ENCODE measurements around the gene XRCC3. TPM values are rescaled to one million over a fixed set of nuclear protein-coding genes. Genes with fewer than 3 reads are reported as not detected.

XRCC3 gene
- total and polyA plus RNA-seq, 2 experiments from 2014 or later = 20.4 to 72.9 TPM

DNA sequence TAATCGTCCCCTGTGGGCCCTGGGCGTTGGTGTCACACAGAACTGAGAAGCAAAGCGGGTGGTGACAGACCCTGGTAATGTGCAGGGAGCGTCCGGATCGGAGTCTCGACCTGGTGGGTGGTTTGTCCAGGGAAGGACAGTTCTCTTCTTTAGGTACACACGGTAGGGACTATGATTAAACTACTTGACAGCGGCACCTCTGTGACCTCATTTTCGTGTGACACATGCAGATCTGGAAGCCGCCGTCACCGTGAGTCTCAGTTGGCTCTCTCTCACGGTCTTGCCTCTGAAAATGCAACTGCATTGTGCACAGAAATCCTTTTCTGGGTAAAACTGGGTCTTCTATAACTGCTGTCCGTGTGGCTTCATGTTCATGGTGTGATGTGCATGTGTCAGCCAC is 32.1 kb downstream of the XRCC3 start:
- TF ChIP-seq CREB1 (CRISPR knock-in tag; IDR thresholded peaks at IDR 0.05; ENCODE audit: low read depth) (no peak), ZNF114 (CRISPR knock-in tag; IDR thresholded peaks at IDR 0.05) (no peak), JUNB (IDR thresholded peaks at IDR 0.05; ENCODE audit: unreplicated experiment) (no peak), STAT1 (IDR thresholded peaks at IDR 0.05; ENCODE audit: unreplicated experiment) (no peak), EZH2 (IDR thresholded peaks at IDR 0.05; ENCODE audit: low read depth, unreplicated experiment) (no peak), ZNF331 (CRISPR knock-in tag; IDR thresholded peaks at IDR 0.05; ENCODE audit: low read depth) (no peak), POLR2AphosphoS5 (IDR thresholded peaks at IDR 0.05; ENCODE audit: low read depth) (no peak), EZH2phosphoT487 (IDR thresholded peaks at IDR 0.05; ENCODE audit: unreplicated experiment) (no peak), REST (IDR thresholded peaks at IDR 0.05; ENCODE audit: unreplicated experiment) (no peak)
- TF ChIP-seq, protein P1, sequence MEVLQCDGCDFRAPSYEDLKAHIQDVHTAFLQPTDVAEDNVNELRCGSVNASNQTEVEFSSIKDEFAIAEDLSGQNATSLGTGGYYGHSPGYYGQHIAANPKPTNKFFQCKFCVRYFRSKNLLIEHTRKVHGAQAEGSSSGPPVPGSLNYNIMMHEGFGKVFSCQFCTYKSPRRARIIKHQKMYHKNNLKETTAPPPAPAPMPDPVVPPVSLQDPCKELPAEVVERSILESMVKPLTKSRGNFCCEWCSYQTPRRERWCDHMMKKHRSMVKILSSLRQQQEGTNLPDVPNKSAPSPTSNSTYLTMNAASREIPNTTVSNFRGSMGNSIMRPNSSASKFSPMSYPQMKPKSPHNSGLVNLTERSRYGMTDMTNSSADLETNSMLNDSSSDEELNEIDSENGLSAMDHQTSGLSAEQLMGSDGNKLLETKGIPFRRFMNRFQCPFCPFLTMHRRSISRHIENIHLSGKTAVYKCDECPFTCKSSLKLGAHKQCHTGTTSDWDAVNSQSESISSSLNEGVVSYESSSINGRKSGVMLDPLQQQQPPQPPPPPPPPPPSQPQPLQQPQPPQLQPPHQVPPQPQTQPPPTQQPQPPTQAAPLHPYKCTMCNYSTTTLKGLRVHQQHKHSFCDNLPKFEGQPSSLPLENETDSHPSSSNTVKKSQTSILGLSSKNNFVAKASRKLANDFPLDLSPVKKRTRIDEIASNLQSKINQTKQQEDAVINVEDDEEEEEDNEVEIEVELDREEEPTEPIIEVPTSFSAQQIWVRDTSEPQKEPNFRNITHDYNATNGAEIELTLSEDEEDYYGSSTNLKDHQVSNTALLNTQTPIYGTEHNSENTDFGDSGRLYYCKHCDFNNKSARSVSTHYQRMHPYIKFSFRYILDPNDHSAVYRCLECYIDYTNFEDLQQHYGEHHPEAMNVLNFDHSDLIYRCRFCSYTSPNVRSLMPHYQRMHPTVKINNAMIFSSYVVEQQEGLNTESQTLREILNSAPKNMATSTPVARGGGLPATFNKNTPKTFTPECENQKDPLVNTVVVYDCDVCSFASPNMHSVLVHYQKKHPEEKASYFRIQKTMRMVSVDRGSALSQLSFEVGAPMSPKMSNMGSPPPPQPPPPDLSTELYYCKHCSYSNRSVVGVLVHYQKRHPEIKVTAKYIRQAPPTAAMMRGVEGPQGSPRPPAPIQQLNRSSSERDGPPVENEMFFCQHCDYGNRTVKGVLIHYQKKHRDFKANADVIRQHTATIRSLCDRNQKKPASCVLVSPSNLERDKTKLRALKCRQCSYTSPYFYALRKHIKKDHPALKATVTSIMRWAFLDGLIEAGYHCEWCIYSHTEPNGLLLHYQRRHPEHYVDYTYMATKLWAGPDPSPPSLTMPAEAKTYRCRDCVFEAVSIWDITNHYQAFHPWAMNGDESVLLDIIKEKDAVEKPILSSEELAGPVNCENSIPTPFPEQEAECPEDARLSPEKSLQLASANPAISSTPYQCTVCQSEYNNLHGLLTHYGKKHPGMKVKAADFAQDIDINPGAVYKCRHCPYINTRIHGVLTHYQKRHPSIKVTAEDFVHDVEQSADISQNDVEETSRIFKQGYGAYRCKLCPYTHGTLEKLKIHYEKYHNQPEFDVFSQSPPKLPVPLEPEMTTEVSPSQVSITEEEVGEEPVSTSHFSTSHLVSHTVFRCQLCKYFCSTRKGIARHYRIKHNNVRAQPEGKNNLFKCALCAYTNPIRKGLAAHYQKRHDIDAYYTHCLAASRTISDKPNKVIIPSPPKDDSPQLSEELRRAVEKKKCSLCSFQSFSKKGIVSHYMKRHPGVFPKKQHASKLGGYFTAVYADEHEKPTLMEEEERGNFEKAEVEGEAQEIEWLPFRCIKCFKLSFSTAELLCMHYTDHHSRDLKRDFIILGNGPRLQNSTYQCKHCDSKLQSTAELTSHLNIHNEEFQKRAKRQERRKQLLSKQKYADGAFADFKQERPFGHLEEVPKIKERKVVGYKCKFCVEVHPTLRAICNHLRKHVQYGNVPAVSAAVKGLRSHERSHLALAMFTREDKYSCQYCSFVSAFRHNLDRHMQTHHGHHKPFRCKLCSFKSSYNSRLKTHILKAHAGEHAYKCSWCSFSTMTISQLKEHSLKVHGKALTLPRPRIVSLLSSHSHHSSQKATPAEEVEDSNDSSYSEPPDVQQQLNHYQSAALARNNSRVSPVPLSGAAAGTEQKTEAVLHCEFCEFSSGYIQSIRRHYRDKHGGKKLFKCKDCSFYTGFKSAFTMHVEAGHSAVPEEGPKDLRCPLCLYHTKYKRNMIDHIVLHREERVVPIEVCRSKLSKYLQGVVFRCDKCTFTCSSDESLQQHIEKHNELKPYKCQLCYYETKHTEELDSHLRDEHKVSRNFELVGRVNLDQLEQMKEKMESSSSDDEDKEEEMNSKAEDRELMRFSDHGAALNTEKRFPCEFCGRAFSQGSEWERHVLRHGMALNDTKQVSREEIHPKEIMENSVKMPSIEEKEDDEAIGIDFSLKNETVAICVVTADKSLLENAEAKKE (CRISPR knock-in tag; IDR thresholded peaks at IDR 0.05) = no peak
- TF ChIP-seq, protein P2, sequence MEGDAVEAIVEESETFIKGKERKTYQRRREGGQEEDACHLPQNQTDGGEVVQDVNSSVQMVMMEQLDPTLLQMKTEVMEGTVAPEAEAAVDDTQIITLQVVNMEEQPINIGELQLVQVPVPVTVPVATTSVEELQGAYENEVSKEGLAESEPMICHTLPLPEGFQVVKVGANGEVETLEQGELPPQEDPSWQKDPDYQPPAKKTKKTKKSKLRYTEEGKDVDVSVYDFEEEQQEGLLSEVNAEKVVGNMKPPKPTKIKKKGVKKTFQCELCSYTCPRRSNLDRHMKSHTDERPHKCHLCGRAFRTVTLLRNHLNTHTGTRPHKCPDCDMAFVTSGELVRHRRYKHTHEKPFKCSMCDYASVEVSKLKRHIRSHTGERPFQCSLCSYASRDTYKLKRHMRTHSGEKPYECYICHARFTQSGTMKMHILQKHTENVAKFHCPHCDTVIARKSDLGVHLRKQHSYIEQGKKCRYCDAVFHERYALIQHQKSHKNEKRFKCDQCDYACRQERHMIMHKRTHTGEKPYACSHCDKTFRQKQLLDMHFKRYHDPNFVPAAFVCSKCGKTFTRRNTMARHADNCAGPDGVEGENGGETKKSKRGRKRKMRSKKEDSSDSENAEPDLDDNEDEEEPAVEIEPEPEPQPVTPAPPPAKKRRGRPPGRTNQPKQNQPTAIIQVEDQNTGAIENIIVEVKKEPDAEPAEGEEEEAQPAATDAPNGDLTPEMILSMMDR (conservative IDR thresholded peaks at IDR 0.05; ENCODE audit: low read depth in 2 of 2) = no peak
- H3K79me2 ChIP-seq (replicated peaks; ENCODE audit: insufficient read depth) = peaks cover 35% of the 10 kb centered on the region
- no peak overlapping the region for H3K4me2 ChIP-seq
- Mint-ChIP-seq H3K36me3 (ENCODE audit: low read depth) (peaks cover 64% of the 10 kb centered on the region), H3K4me3 (no peak overlapping the region), H3K27ac (no peak overlapping the region), H3K27me3 (ENCODE audit: insufficient read depth, low read depth, poor library complexity) (peaks cover 10% of the 10 kb centered on the region), H3K9me3 (no peaks in the 10 kb centered on the region; the same call in 2 of the 3 replicates), H3K4me1 (no peaks in the 10 kb centered on the region)
- H3K4me3 ChIP-seq = no peak overlapping the region
- no peaks in the 10 kb centered on the region for H3K27me3 ChIP-seq (ENCODE audit: insufficient read depth)
- H3K9me2 ChIP-seq (ENCODE audit: insufficient read depth) = no peaks in the 10 kb centered on the region
- DNase-seq (ENCODE audit: low spot score) (no peak), ATAC-seq (no peak)
- H3K4me1 ChIP-seq (ENCODE audit: insufficient read depth) = no peaks in the 10 kb centered on the region
- peaks cover 13% of the 10 kb centered on the region; the same call in 1 of the 2 replicates for H3F3A ChIP-seq (replicated peaks; ENCODE audit: low read depth)
- peaks cover 35% of the 10 kb centered on the region for H4K20me1 ChIP-seq (replicated peaks; ENCODE audit: insufficient read depth)
- no peak overlapping the region for H3K27ac ChIP-seq (ENCODE audit: low read depth)
- H3K36me3 ChIP-seq (ENCODE audit: insufficient read depth) = peaks cover 61% of the 10 kb centered on the region
- H2AFZ ChIP-seq = no peak overlapping the region

Data from GM23338 (cell line).